ENCODE results near the gene ANXA2. TPM values are rescaled to one million over a fixed set of nuclear protein-coding genes. Genes with fewer than 3 reads are reported as not detected.
A peak's percentile ranks its signal among the peaks of the same experiment; 100 is the strongest.

The ANXA2 gene
- total RNA-seq, 1 experiment from 2014 or later = 1,038 TPM

- H3K9me3 ChIP-seq (ENCODE audit: low read depth, low read length, poor library complexity, severe bottlenecking) = no peaks in the 10 kb centered on the region
- TF ChIP-seq, protein P1, sequence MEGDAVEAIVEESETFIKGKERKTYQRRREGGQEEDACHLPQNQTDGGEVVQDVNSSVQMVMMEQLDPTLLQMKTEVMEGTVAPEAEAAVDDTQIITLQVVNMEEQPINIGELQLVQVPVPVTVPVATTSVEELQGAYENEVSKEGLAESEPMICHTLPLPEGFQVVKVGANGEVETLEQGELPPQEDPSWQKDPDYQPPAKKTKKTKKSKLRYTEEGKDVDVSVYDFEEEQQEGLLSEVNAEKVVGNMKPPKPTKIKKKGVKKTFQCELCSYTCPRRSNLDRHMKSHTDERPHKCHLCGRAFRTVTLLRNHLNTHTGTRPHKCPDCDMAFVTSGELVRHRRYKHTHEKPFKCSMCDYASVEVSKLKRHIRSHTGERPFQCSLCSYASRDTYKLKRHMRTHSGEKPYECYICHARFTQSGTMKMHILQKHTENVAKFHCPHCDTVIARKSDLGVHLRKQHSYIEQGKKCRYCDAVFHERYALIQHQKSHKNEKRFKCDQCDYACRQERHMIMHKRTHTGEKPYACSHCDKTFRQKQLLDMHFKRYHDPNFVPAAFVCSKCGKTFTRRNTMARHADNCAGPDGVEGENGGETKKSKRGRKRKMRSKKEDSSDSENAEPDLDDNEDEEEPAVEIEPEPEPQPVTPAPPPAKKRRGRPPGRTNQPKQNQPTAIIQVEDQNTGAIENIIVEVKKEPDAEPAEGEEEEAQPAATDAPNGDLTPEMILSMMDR (conservative IDR thresholded peaks at IDR 0.05; ENCODE audit: low read depth, low read length) = peak; percentile 88
- no peak for TF ChIP-seq EZH2 (IDR thresholded peaks at IDR 0.05; ENCODE audit: borderline replicate concordance, low read depth, low read length, poor library complexity, severe bottlenecking)
- H3K36me3 ChIP-seq (ENCODE audit: insufficient read depth, low read length, poor library complexity, severe bottlenecking) = no peaks in the 10 kb centered on the region
- DNase-seq (ENCODE audit: low spot score) = peak; percentile 80
- CTCF ChIA-PET = interaction anchor here (0.6 to 2.9 kb wide), 4 partner anchors 194 to 1605 kb away, joined by 8 to 20 read pairs (median 9); no protein-coding TSS in a partner anchor
- H3K27ac ChIP-seq (ENCODE audit: low read depth, low read length, poor library complexity, severe bottlenecking) = no peak overlapping the region
- intact Hi-C loops (cut with micrococcal nuclease; ENCODE audit: unreplicated experiment) = loop anchor here (1.0 to 10.0 kb wide), 5 partner anchors 322 to 792 kb away; partner anchors contain the start of gene FOXB1
- no peaks in the 10 kb centered on the region for H3K27me3 ChIP-seq (replicated peaks; ENCODE audit: insufficient read depth, low read depth, low read length, poor library complexity)
- H3K4me1 ChIP-seq (ENCODE audit: insufficient read depth, low read length, poor library complexity, severe bottlenecking) = peaks cover 30% of the 10 kb centered on the region
- H3K4me3 ChIP-seq (ENCODE audit: low read depth, low read length, poor library complexity, severe bottlenecking) = peak overlapping the region; percentile 11
- no TSS peak for BruUV-seq (replicated peaks)
- POLR2A ChIA-PET (ENCODE audit: low non-redundant PET) = no interaction called here
Observed at GRCh38 chr15:60326824-60327654, 70.7 kb downstream of the ANXA2 start.

DNA sequence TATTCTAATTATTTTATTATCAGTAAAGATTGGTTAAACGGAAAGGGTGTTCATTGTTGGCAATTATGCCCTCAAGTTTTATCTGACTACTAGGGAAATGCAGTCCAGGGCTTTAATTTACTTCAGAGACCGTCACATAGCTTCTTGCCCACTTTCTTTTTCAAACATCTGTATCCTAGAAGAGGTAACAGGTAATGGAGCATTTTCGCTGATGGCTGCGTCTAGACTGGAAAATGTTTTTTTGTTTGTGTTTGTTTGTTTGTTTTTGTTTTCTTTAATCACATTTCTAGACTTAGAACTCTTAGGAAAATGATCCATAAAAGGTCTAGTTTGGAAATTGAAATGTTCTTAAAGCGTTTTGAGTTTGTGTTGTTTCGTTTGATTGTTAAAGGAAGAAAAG, 71.4 kb downstream of the ANXA2 start:
- no peak for DNase-seq (ENCODE audit: low spot score)
- peak overlapping the region; percentile 11 for H3K4me3 ChIP-seq (ENCODE audit: low read depth, low read length, poor library complexity, severe bottlenecking)
- no peaks in the 10 kb centered on the region for H3K27me3 ChIP-seq (replicated peaks; ENCODE audit: insufficient read depth, low read depth, low read length, poor library complexity)
- no peaks in the 10 kb centered on the region for H3K9me3 ChIP-seq (ENCODE audit: low read depth, low read length, poor library complexity, severe bottlenecking)
- intact Hi-C loops (cut with micrococcal nuclease; ENCODE audit: unreplicated experiment) = loop anchor here (1.0 to 10.0 kb wide), 5 partner anchors 322 to 792 kb away; partner anchors contain the start of gene FOXB1
- H3K36me3 ChIP-seq (ENCODE audit: insufficient read depth, low read length, poor library complexity, severe bottlenecking) = no peaks in the 10 kb centered on the region
- POLR2A ChIA-PET (ENCODE audit: low non-redundant PET) = no interaction called here
- no peak for TF ChIP-seq EZH2 (IDR thresholded peaks at IDR 0.05; ENCODE audit: borderline replicate concordance, low read depth, low read length, poor library complexity, severe bottlenecking)
- TF ChIP-seq, protein P1 (conservative IDR thresholded peaks at IDR 0.05; ENCODE audit: low read depth, low read length) = no peak
- no peak overlapping the region for H3K27ac ChIP-seq (ENCODE audit: low read depth, low read length, poor library complexity, severe bottlenecking)
- peaks cover 30% of the 10 kb centered on the region for H3K4me1 ChIP-seq (ENCODE audit: insufficient read depth, low read length, poor library complexity, severe bottlenecking)
- CTCF ChIA-PET = interaction anchor here (0.6 to 2.9 kb wide), 4 partner anchors 194 to 1604 kb away, joined by 8 to 20 read pairs (median 9); no protein-coding TSS in a partner anchor
- BruUV-seq (replicated peaks) = no TSS peak

GRCh38 chr15:60325905-60326304, 71.9 kb downstream of the ANXA2 start:
- intact Hi-C loops (cut with micrococcal nuclease; ENCODE audit: unreplicated experiment) = loop anchor here (1.0 to 10.0 kb wide), 5 partner anchors 321 to 791 kb away; partner anchors contain the start of gene FOXB1
- no peaks in the 10 kb centered on the region for H3K27me3 ChIP-seq (replicated peaks; ENCODE audit: insufficient read depth, low read depth, low read length, poor library complexity)
- no peaks in the 10 kb centered on the region for H3K36me3 ChIP-seq (ENCODE audit: insufficient read depth, low read length, poor library complexity, severe bottlenecking)
- no peak for DNase-seq (ENCODE audit: low spot score)
- H3K4me1 ChIP-seq (ENCODE audit: insufficient read depth, low read length, poor library complexity, severe bottlenecking) = peaks cover 30% of the 10 kb centered on the region
- peak overlapping the region; percentile 11 for H3K4me3 ChIP-seq (ENCODE audit: low read depth, low read length, poor library complexity, severe bottlenecking)
- no TSS peak for BruUV-seq (replicated peaks)
- ChIA-PET CTCF (interaction anchor here (0.6 to 2.9 kb wide), 2 partner anchors 20 to 601 kb away, joined by 5 to 20 read pairs; no protein-coding TSS in a partner anchor), POLR2A (ENCODE audit: low non-redundant PET) (no interaction called here)
- H3K27ac ChIP-seq (ENCODE audit: low read depth, low read length, poor library complexity, severe bottlenecking) = no peak overlapping the region
- H3K9me3 ChIP-seq (ENCODE audit: low read depth, low read length, poor library complexity, severe bottlenecking) = no peaks in the 10 kb centered on the region
- TF ChIP-seq, protein P1 (conservative IDR thresholded peaks at IDR 0.05; ENCODE audit: low read depth, low read length) = no peak
- no peak for TF ChIP-seq EZH2 (IDR thresholded peaks at IDR 0.05; ENCODE audit: borderline replicate concordance, low read depth, low read length, poor library complexity, severe bottlenecking)

Data from A673 (cell line).